ENCODE results near the gene AFAP1.

DNA sequence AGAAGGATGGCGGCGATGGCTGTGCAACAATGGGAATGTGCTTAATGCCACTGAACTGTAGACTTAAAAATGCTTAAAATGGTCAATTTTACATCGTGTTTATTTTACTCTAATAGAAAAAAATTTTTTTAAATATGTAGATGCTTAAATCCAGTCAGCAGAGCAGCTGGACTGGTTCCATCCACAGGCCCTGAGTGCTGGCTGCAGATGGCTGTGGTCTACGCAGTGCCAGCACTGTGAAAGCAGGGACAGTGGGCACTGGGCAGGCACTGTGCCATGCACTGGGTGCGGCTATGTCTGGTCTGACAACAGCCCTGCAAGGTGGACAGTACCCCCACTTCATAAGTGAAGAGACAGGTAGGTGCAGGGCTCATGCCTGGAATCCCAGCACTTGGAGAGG, 175.2 kb downstream of the AFAP1 start:
- TF ChIP-seq, protein P1, sequence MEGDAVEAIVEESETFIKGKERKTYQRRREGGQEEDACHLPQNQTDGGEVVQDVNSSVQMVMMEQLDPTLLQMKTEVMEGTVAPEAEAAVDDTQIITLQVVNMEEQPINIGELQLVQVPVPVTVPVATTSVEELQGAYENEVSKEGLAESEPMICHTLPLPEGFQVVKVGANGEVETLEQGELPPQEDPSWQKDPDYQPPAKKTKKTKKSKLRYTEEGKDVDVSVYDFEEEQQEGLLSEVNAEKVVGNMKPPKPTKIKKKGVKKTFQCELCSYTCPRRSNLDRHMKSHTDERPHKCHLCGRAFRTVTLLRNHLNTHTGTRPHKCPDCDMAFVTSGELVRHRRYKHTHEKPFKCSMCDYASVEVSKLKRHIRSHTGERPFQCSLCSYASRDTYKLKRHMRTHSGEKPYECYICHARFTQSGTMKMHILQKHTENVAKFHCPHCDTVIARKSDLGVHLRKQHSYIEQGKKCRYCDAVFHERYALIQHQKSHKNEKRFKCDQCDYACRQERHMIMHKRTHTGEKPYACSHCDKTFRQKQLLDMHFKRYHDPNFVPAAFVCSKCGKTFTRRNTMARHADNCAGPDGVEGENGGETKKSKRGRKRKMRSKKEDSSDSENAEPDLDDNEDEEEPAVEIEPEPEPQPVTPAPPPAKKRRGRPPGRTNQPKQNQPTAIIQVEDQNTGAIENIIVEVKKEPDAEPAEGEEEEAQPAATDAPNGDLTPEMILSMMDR (IDR thresholded peaks at IDR 0.05): no peak
- no peak for TF ChIP-seq EZH2 (IDR thresholded peaks at IDR 0.05; ENCODE audit: borderline replicate concordance, insufficient read depth, low read depth, low read length, poor library complexity, severe bottlenecking)

Data from B cell (primary cell).